SK-N-SH (cell line): ENCODE results near the gene CD2. TPM values are rescaled to one million over a fixed set of nuclear protein-coding genes. Genes with fewer than 3 reads are reported as not detected.

Source experiments
- CTCF ChIA-PET: fragments of 300-600, 350-600 bp; formaldehyde crosslinking; extraction: SDS; loops from one replicate; lab custom pipeline; 2021; lab: Yijun Ruan, JAX
- POLR2A ChIA-PET: fragments of 350-600 bp; sonication (Branson Sonifier 250); formaldehyde crosslinking; extraction: SDS; loops from one replicate; lab custom pipeline; 2020; ENCODE audit warnings: antibody characterized with exemption, inconsistent platforms; lab: Yijun Ruan, JAX
- DNase-seq: peaks from one replicate; pipeline ENCODE4 v3.0.0; 2012
- H2AFZ ChIP-seq: fragments of 200-600 bp; sonication (generic); 2 replicates; pipeline ENCODE4 v1.8.1; 2016; ENCODE audit warnings: antibody characterized with exemption, mild to moderate bottlenecking, low read depth
- H3F3A ChIP-seq: fragments of 200-600 bp; sonication (generic); replicated peaks from 2 replicates; pipeline ENCODE3; 2016; ENCODE audit warnings: antibody characterized with exemption, mild to moderate bottlenecking; ENCODE audit not compliant: insufficient read depth
- H3K27ac ChIP-seq, 2 experiments: fragments of 200-500 bp in 1 of 2; fragments of 200-600 bp in 1 of 2; sonication (Bioruptor generic) in 1 of 2; sonication (generic), shearing (Covaris generic) in 1 of 2; 2 replicates each; pipeline versions ENCODE4 v1.5.1 to v1.6.1; 2014 to 2016; ENCODE audit warnings: low read depth in 2 of 2, inconsistent platforms in 1 of 2, low read length in 1 of 2, mild to moderate bottlenecking in 1 of 2, mixed read lengths in 1 of 2
- H3K27me3 ChIP-seq: fragments of 200-600 bp; sonication (generic), shearing (Covaris generic); 2 replicates; pipeline ENCODE4 v1.6.1; 2016; ENCODE audit warnings: mixed run types; ENCODE audit not compliant: insufficient read depth
- H3K36me3 ChIP-seq, 2 experiments: fragments of 200-500 bp in 1 of 2; fragments of 200-600 bp in 1 of 2; sonication (Bioruptor generic) in 1 of 2; sonication (generic) in 1 of 2; replicated peaks in 1 of 2; 2 replicates each; pipeline versions ENCODE3 to v1.5.1; 2014 to 2016; ENCODE audit warnings: low read length in 1 of 2, mild to moderate bottlenecking in 1 of 2; ENCODE audit not compliant: insufficient read depth in 2 of 2, control insufficient read depth in 1 of 2
- H3K4me1 ChIP-seq, 2 experiments: fragments of 200-500 bp in 1 of 2; fragments of 200-600 bp in 1 of 2; sonication (Bioruptor generic) in 1 of 2; sonication (generic), shearing (Covaris generic) in 1 of 2; 2 replicates each; pipeline versions ENCODE4 v1.5.1 to v1.6.1; 2014 to 2016; ENCODE audit warnings: low read depth in 1 of 2, low read length in 1 of 2, mixed run types in 1 of 2; ENCODE audit not compliant: insufficient read depth in 2 of 2, control insufficient read depth in 1 of 2
- H3K4me2 ChIP-seq: fragments of 200-600 bp; sonication (generic), shearing (Covaris generic); 2 replicates; pipeline ENCODE4 v1.6.1; 2017; ENCODE audit warnings: mixed run types
- H3K4me3 ChIP-seq, 2 experiments: fragments of 200-500 bp in 1 of 2; fragments of 200-600 bp in 1 of 2; sonication (Bioruptor generic) in 1 of 2; sonication (generic), shearing (Covaris generic) in 1 of 2; 2 replicates each; pipeline versions ENCODE4 v1.5.1 to v1.8.1; 2014 to 2016; ENCODE audit warnings: low read depth in 2 of 2, inconsistent platforms in 1 of 2, low read length in 1 of 2, mild to moderate bottlenecking in 1 of 2, mixed read lengths in 1 of 2, moderate library complexity in 1 of 2
- H3K79me2 ChIP-seq: fragments of 200-600 bp; sonication (generic); 2 replicates; pipeline ENCODE4 v1.8.1; 2017; ENCODE audit warnings: mild to moderate bottlenecking; ENCODE audit not compliant: insufficient read depth
- H3K9ac ChIP-seq: fragments of 200-600 bp; sonication (generic); 2 replicates; pipeline ENCODE4 v1.6.1; 2017; ENCODE audit warnings: mixed run types
- H3K9me2 ChIP-seq: fragments of 200-600 bp; sonication (generic); 2 replicates; pipeline ENCODE4 v1.6.1; 2017; ENCODE audit warnings: mixed run types
- H3K9me3 ChIP-seq: fragments of 200-600 bp; sonication (generic); 2 replicates; pipeline ENCODE4 v1.6.1; 2017; ENCODE audit warnings: mixed run types, mild to moderate bottlenecking, moderate library complexity
- H4K20me1 ChIP-seq: fragments of 200-600 bp; sonication (generic); 2 replicates; pipeline ENCODE4 v1.6.1; 2017; ENCODE audit warnings: mild to moderate bottlenecking, mixed run types; ENCODE audit not compliant: insufficient read depth
- CHD2 ChIP-seq: fragments of 150-350 bp; IDR thresholded peaks from 2 replicates; pipeline ENCODE4 v1.6.1; 2018; ENCODE audit warnings: low read length; ENCODE audit not compliant: partially characterized antibody
- EP300 ChIP-seq, 2 experiments: IDR thresholded peaks; 2 replicates each; pipeline versions ENCODE4 v1.4.0 to v1.6.1; 2012; ENCODE audit warnings: borderline replicate concordance in 1 of 2, low read depth in 1 of 2, low read length in 1 of 2
- EZH2phosphoT487 ChIP-seq: fragments of 200-600 bp; sonication (generic); IDR thresholded peaks from 2 replicates; pipeline ENCODE4 v1.6.1; 2017; ENCODE audit warnings: low read depth, mixed run types, mild to moderate bottlenecking, antibody characterized with exemption, moderate library complexity, borderline replicate concordance
- FOXM1 ChIP-seq: IDR thresholded peaks from 2 replicates; pipeline ENCODE4 v1.4.0; 2012; ENCODE audit warnings: low read depth, mild to moderate bottlenecking
- MAX ChIP-seq: IDR thresholded peaks from 2 replicates; pipeline ENCODE4 v1.4.0; 2012; ENCODE audit warnings: low read depth
- NFIC ChIP-seq: IDR thresholded peaks from 2 replicates; pipeline ENCODE4 v1.4.0; 2012; ENCODE audit warnings: borderline replicate concordance
- NRF1 ChIP-seq: IDR thresholded peaks from 2 replicates; pipeline ENCODE4 v1.6.1; 2012; ENCODE audit warnings: low read depth, mild to moderate bottlenecking, low read length
- PBX3 ChIP-seq: IDR thresholded peaks from 2 replicates; pipeline ENCODE4; 2012
- POLR2AphosphoS5 ChIP-seq: IDR thresholded peaks from 2 replicates; pipeline ENCODE4 v1.6.1; 2012; ENCODE audit warnings: low read depth, low read length
- RAD21 ChIP-seq: IDR thresholded peaks from 2 replicates; pipeline ENCODE4 v1.6.1; 2012; ENCODE audit warnings: mild to moderate bottlenecking, low read length
- RXRA ChIP-seq: IDR thresholded peaks from 2 replicates; pipeline ENCODE4 v1.4.0; 2012; ENCODE audit warnings: low read depth, mild to moderate bottlenecking, borderline replicate concordance
- TCF12 ChIP-seq: IDR thresholded peaks from 2 replicates; pipeline ENCODE4 v1.4.0; 2012
- USF1 ChIP-seq: IDR thresholded peaks from 2 replicates; pipeline ENCODE4 v1.4.0; 2012; ENCODE audit warnings: low read depth, borderline replicate concordance
- WGBS: methylation state at CpG from one replicate; pipeline ENCODE4 v1.1.6; 2017; ENCODE audit warnings: low lambda C conversion rate; 5-methylcytosine and 5-hydroxymethylcytosine counted together
- polyA plus RNA-seq, 3 experiments: library from polyadenylated mRNA; depleted of rRNA; stranded (reverse); fragments of >200 nt; gene quantifications; 2 replicates each; pipeline ENCODE4 v1.2.3, GENCODE V29; 2012

Gene CD2
- polyA plus RNA-seq, 1 of the 3 experiments (the other 2 are of a cell fraction) = not detected

- DNase-seq = no peak
- H3K9me2 ChIP-seq = no peaks in the 10 kb centered on the region
- no peaks in the 10 kb centered on the region for H3K36me3 ChIP-seq
- no peaks in the 10 kb centered on the region for H3K79me2 ChIP-seq
- no peaks in the 10 kb centered on the region for H4K20me1 ChIP-seq
- TF ChIP-seq RXRA (no peak), EZH2phosphoT487 (no peak), EP300 (IDR thresholded peaks at IDR 0.05; ENCODE audit: borderline replicate concordance in 1 of 2, low read depth in 1 of 2, low read length in 1 of 2) (no peak), PBX3 (no peak), NFIC (no peak), NRF1 (no peak), FOXM1 (no peak), TCF12 (no peak), RAD21 (no peak)
- H3K27ac ChIP-seq = no peak overlapping the region
- no peak overlapping the region for H3K4me3 ChIP-seq
- POLR2A ChIA-PET = no interaction called here
- H3K4me2 ChIP-seq = no peak overlapping the region
- no peaks in the 10 kb centered on the region for H3F3A ChIP-seq
- no peak overlapping the region for H3K9ac ChIP-seq
- no peaks in the 10 kb centered on the region for H3K27me3 ChIP-seq
- CTCF ChIA-PET = interaction anchor here (0.8 to 1.6 kb wide), 4 partner anchors 19 to 631 kb away, joined by 3 to 6 read pairs (median 4); no protein-coding TSS in a partner anchor
- H3K4me1 ChIP-seq = peaks cover 0 to 2% of the 10 kb centered on the region in 2 experiments; a peak in 1 of 4 replicates
- H3K9me3 ChIP-seq = no peaks in the 10 kb centered on the region
- no peak overlapping the region for H2AFZ ChIP-seq
- 61% methylated on average over 9 of the region's 9 CpGs for WGBS
These were observed 15.8 kb downstream of the CD2 start for GRCh38 chr1:116769994-116770393.

GRCh38 chr1:116770625-116771024, 16.4 kb downstream of the CD2 start:
- TF ChIP-seq CHD2 (no peak), POLR2AphosphoS5 (no peak), NFIC (no peak), USF1 (no peak), MAX (no peak)
- TF ChIP-seq, all 33 proteins: peak for 0
- Histone ChIP-seq H2AFZ (no peak overlapping the region), H3K4me2 (no peak overlapping the region), H3K27me3 (no peaks in the 10 kb centered on the region), H3K9me3 (no peaks in the 10 kb centered on the region), H3K4me3 (no peak overlapping the region), H3K27ac (no peak overlapping the region), H3K9me2 (no peaks in the 10 kb centered on the region), H3F3A (no peaks in the 10 kb centered on the region), H3K36me3 (no peaks in the 10 kb centered on the region), H3K4me1 (peaks cover 0 to 2% of the 10 kb centered on the region in 2 experiments; a peak in 1 of 4 replicates), H4K20me1 (no peaks in the 10 kb centered on the region), H3K9ac (no peak overlapping the region), H3K79me2 (no peaks in the 10 kb centered on the region)
- ChIA-PET POLR2A (no interaction called here), CTCF (interaction anchor here (0.9 to 1.6 kb wide), 2 partner anchors 19 to 33 kb away, joined by 3 to 6 read pairs; no protein-coding TSS in a partner anchor)
- WGBS = 38% methylated on average over 5 of the region's 5 CpGs
- DNase-seq = no peak
